Heart left ventricle (tissue), 13 donors: Measurements from ENCODE around the gene PTGER3.

ENCODE experiments used
- CTCF ChIP-seq, 12 donors: fragments of 200-600 bp; sonication (generic) in 4 of 12; IDR thresholded peaks; one replicate each; pipeline versions ENCODE4 v1.5.0 to v1.8.0; 2018 to 2022; ENCODE audit warnings: antibody characterized with exemption in 12 of 12, mild to moderate bottlenecking in 5 of 12
- POLR2A ChIP-seq, 2 donors: fragments of 450-650 bp; IDR thresholded peaks; one replicate each; pipeline ENCODE4 v1.6.1; 2017; ENCODE audit warnings: antibody characterized with exemption in 2 of 2, mild to moderate bottlenecking in 2 of 2, moderate library complexity in 2 of 2
- donor health status: ischemic (EF 13 %, LVEDD 7.1; RV severe dilation, severe dysfunction).
- donor health status: DM: no; HTN: yes; CAD: no.
- donor health status: DM: no; HTN: no; CAD: no.
- donor health status: ischemic (EF 25% LVEDD 6.9; RV normal size, moderate dysfunction).
- donor health status: ischemic (EF 25% LVEDD 5.7; RV mildly dilated, moderate dysfunction).
- donor health status: ischemic (EF 35%, LVEDD 5.7; RV mildly dilated, moderate dysfunction).
- donor health status: nonischemic (EF 11% LVEDD 7.7; RV severe dilation, severe dysfunction).
- donor health status: DM: yes; HTN: yes; CAD: no.
- donor health status: PGD.
- donor health status: ischemic (EF 29% LVEDD 5.4; RV normal size, mild dysfunction).
- donor health status: nonischemic (EF 23%, LVEDD 6.1; RV moderate dilation, normal function).

- TF ChIP-seq CTCF (IDR thresholded peaks at IDR 0.05) (no peak), POLR2A (IDR thresholded peaks at IDR 0.05) (no peak)
Observed at GRCh38 chr1:70994753-70995268, 52.8 kb downstream of the PTGER3 start.
